GM12892 (cell line): ENCODE measurements around the gene NEK4.

Experiments used
- DNase-seq: peaks from one replicate; pipeline ENCODE4 v3.0.0; 2011; ENCODE audit not compliant: insufficient read length
- FAIRE-seq: peaks from 2 replicates; lab custom pipeline; 2011; peaks lifted over from hg19 to GRCh38; lab: Jason Lieb, UNC
- POLR2A ChIP-seq: IDR thresholded peaks from 2 replicates; pipeline ENCODE4 v1.6.1; 2011; ENCODE audit warnings: low read depth, low read length, control low read depth
- POLR2AphosphoS5 ChIP-seq: IDR thresholded peaks from 2 replicates; pipeline ENCODE4 v1.6.1; 2011; ENCODE audit warnings: low read depth, low read length, control low read depth
- TAF1 ChIP-seq: IDR thresholded peaks from 2 replicates; pipeline ENCODE4 v1.6.1; 2011; ENCODE audit warnings: low read depth, mild to moderate bottlenecking, control low read depth, low read length, borderline replicate concordance

NEK4 gene

DNA sequence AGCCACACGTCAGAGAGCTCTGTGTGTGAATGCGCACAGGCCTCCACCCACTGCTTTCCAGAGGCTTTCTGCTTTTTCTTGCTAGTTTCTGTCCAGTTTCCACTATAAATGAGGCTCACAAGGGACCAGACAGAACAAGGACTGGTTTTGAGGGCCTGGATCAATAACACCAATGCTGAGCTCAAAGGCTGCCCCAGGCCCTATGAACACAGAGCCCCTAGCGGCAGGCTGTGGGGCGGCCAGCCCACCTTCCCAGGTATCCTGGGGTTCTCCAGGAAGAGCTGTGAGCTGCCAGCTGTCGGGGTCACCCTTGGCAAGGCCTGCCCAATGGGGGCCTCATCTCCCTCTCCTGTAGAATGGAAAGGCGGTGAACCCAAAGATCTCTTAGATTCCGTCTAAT is 21.7 kb upstream of the NEK4 start:
- FAIRE-seq (no peak), DNase-seq (no peak)
- TF ChIP-seq POLR2A = no peak
- TF ChIP-seq POLR2AphosphoS5 = no peak
- no peak for TF ChIP-seq TAF1

GRCh38 chr3:52791928-52792327 is 21.2 kb upstream of the NEK4 start:
- TF ChIP-seq POLR2AphosphoS5 (no peak), TAF1 (no peak), POLR2A (no peak)
- FAIRE-seq = no peak
- DNase-seq = no peak

- no peak for DNase-seq
- no peak for FAIRE-seq
- TF ChIP-seq POLR2A (no peak), POLR2AphosphoS5 (no peak), TAF1 (no peak)
These were observed 20.6 kb upstream of the NEK4 start for GRCh38 chr3:52791366-52791765.

- TF ChIP-seq POLR2A (no peak), POLR2AphosphoS5 (no peak), TAF1 (no peak)
- FAIRE-seq = no peak
- no peak for DNase-seq
These were observed 20.0 kb upstream of the NEK4 start for GRCh38 chr3:52790741-52791140.

GRCh38 chr3:52790337-52790736 is 19.6 kb upstream of the NEK4 start:
- FAIRE-seq = no peak
- DNase-seq = no peak
- TF ChIP-seq POLR2AphosphoS5 = no peak
- no peak for TF ChIP-seq TAF1
- no peak for TF ChIP-seq POLR2A

- FAIRE-seq (no peak), DNase-seq (no peak)
- TF ChIP-seq TAF1 (no peak), POLR2AphosphoS5 (no peak), POLR2A (no peak)
These were observed 19.0 kb upstream of the NEK4 start for GRCh38 chr3:52789746-52790040.

GRCh38 chr3:52788890-52789745 is 18.4 kb upstream of the NEK4 start:
- no peak for FAIRE-seq
- TF ChIP-seq TAF1 = no peak
- TF ChIP-seq POLR2A = no peak
- no peak for TF ChIP-seq POLR2AphosphoS5

DNA sequence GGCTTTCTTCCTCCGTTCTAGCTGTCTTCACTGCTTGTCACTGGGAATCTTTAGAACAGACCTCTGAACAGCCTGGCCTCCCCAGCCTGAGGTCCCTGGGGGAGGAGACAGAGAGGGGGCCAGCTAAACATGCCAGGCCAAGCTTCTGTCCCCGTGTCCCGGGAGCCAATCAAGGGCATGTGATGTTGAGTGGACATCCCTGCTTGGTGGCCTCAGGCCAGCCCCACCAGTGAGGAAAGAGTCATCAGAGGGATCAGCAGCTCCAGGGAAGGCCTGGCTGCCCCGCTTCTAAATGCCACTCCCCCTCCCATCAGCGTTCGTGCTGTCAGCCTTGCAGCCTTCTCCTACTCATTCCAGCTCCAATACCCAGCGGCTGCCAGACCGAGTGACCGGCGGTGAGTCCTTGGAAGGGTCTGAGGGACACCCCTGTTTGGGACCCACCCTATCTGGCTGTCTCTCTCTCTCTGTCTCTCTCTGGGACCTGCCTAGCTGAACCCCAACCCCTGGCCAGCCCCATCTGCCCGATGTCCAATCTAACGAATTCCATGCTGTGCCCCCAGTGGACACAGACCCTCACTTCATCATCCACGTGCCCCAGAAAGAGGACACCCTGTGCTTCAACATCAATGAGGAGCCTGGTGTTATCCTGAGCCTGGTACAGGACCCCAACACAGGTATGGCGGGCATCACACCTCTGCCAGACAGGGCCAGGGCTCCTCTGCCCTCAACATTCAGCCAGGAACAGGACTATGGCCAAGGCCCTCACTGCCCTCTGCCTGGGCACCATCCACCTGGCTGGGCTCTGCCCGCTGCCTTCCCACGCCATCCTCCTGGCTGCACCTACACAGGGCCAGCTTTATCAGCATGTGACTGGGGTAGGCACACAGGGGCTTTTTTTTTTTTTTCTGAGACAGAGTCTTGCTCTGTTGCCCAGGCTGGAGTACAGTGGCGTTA is 17.2 kb upstream of the NEK4 start:
- FAIRE-seq (no peak), DNase-seq (no peak)
- no peak for TF ChIP-seq TAF1
- TF ChIP-seq POLR2A = no peak
- TF ChIP-seq POLR2AphosphoS5 = no peak

More at GRCh38 chr3:52788890-52789745, 18.4 kb upstream of the NEK4 start:
- no peak for DNase-seq

- no peak for FAIRE-seq
- TF ChIP-seq POLR2A (no peak), TAF1 (no peak), POLR2AphosphoS5 (no peak)
- DNase-seq = no peak
These were observed 16.5 kb upstream of the NEK4 start for GRCh38 chr3:52787246-52787645.

DNA sequence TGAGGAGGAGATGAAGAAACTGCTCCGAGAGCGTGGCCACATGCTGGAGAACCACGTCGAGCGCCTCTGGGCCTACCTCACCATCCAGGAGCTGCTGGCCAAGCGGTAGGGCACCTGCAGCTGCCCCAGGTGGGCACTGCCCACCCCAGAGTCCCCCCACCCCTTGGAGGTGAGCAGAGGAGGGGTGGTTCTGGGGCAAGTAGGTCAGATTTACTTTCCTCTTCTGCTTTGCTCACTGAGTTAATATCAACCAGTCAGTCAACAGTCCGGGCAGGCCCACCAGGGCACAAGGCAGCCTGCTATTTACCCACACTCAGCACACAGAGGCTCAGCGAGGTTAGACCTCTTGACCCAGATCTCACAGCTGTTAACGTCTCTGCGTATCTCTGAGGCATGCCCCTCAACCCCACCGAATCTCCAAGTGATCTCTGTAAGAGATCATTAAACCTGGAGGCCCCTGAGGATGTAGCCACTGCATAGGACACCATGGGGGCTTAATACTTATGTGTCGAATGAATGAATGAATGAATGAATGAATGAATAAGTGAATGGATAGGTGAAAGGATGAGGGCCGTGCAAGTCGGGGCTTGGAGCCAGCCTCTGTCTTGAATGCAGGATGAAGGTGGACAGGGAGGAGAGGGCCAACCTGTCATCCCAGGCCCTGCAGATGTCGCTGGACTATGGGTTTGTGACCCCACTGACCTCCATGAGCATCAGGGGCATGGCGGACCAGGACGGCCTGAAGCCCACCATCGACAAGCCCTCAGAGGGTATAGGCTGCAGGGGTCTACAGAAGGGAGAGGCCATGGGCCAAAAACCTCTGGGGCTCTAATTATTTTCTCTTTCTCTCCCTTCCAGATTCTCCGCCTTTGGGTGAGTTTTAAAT is 15.8 kb upstream of the NEK4 start:
- TF ChIP-seq POLR2A (no peak), TAF1 (no peak), POLR2AphosphoS5 (no peak)
- FAIRE-seq = no peak
- DNase-seq = no peak

DNA sequence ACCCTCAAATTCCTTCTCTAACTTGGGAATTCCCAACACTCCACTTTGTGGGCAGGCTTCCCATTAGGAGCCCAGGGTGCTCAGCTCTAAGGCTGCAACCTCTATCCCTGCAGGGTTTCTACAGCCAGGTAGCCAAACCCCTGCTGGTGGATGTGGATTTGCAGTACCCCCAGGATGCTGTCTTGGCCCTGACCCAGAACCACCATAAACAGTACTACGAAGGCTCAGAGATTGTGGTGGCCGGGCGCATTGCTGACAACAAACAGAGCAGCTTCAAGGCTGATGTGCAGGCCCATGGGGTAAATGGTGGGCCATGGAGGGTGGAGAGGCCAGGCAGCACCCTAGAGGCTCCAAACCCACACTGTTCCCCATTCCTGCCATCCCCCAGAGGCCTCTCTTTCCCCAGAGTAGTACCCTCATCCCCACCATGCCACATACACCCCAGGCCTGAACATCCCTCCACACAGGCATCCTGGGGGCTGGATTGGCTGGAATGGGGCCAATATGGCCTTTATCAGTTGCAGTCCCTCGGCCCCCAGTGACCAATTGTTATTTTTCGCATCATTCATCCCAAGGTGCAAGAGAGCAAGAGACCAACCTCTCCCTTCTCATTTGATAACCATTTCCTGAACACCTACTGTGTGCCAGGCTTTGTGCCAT is 14.3 kb upstream of the NEK4 start:
- no peak for FAIRE-seq
- no peak for DNase-seq
- TF ChIP-seq POLR2AphosphoS5 (no peak), TAF1 (no peak), POLR2A (no peak)
